HG03460 (cell line): ENCODE measurements around the gene CLEC9A.
"Not testable (repeated sequence)": the region's sequence is repeated elsewhere in the genome, so short reads cannot be mapped to it uniquely, and the experiment has no call there.

Experiments used
- ATAC-seq: cut with Tn5 transposase; IDR thresholded peaks from one replicate; pipeline ENCODE4 v1.9.1; 2021; ENCODE audit not compliant: unreplicated experiment

The CLEC9A gene

DNA sequence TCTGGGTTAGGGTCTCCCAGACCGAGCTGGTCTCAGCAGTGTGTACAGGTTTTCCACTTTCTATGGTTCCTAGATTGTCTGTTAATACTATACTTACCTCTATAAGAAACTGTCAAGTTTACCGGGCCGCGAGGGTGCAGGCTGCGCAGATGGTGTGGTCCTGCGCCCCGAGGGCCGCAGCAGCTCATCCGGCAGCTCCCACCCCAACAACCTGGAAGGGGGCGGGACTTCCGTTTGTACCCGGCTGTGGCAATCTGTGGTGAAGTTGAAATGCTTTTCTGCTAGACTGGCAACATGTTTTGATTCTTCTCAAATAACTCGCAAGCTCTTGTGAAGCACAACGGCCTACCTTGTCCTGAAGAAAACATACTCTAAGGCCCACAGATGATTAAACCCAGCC, at the start of gene CLEC9A:
Gene CLEC9A, plus strand, starts transcription at position 237 of the 400 bp plus-strand sequence. CDS start 22,006 bp downstream, outside the sequence.
- no peak for ATAC-seq

DNA sequence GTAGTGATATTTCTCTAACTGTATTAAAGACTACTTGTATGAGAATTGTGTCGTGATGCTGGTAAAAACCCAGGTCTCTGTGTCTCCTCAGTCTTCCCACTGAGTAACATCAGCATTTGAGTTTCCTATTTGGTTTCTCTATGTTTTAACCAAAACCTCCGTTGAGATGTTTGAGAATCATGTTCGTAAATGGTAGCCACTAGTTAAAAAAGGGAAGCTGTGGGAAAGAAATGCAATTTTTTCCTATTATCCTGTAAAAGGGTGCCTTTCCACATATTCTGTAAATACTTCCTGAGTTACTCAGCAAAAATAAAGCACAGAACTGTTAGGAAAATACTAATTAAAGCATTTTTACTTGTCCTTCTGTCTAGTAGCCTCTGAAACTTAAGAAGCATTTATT, 38.6 kb upstream of the CLEC9A start:
- ATAC-seq, result no peak

DNA sequence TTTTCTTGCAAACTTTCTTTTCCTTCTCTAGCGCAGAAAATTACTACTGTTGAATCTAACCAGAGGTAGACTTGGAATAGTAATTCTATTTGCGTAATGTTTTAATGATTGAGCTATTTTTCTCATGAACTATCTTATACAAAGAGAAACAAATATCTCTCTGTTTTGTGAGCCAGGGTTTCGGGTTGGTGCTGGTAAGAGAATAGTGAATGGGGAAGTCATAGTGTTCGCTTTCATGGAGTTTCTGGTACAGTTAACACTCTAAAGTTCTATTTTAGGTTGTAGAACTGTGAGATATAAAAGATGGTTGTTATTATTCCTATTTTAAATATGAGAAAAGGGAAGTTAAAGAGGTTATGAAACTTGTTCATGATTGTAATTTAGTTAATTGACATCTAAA, 38.2 kb upstream of the CLEC9A start:
- ATAC-seq, result no peak

DNA sequence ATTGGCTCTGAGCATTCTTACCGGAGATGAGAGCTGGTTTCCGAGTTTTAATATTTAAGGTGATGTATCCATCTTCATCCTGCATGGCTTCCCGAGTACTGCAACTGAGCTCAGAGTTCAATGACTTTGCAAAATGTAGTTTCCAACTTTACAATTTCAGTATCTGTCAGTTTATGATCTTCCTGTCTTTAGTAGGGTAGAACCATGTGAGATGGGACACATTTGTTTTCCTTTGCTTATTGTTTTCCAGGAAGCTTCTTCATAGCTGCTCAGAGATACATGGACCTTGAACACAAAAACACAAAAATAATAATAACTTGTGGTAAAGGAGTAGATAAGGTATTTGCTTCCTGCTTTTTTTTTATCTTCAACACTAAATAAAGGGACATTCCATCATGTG, 31.5 kb upstream of the CLEC9A start, which contains the start of gene CLEC1B:
Gene CLEC1B, minus strand, starts transcription at position 106 of the 400 bp plus-strand sequence. Its CDS starts 21 bp downstream, at position 85.
- ATAC-seq, result no peak

DNA sequence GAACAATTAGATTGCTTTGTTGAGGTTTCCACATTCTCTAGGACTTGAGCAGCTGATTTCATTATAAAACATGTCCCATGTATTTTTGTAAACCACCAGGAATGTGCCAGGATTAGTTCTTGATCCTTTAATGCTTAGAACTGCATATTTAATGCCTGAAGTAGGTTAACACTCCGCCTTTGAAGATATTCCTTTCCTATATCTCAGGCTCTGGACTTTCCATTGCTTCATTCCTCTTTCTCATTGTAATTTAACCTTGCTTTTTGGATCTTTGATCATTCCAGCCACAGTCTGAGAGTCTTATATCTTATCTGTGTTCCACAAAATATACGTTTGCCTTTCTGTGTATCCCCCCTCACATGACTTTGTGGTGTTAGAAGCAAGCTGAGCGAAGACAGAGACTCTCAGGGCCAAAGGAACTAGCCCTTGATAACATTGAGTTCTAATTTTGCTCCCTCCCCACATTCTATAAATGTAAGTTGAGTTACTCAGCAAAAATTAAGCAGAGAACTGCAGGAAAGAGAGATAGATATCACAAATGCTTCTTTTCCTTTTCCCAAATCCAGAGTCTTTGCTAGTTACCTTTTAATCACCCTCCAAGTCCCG, 29.2 kb upstream of the CLEC9A start:
- ATAC-seq, result no peak

DNA sequence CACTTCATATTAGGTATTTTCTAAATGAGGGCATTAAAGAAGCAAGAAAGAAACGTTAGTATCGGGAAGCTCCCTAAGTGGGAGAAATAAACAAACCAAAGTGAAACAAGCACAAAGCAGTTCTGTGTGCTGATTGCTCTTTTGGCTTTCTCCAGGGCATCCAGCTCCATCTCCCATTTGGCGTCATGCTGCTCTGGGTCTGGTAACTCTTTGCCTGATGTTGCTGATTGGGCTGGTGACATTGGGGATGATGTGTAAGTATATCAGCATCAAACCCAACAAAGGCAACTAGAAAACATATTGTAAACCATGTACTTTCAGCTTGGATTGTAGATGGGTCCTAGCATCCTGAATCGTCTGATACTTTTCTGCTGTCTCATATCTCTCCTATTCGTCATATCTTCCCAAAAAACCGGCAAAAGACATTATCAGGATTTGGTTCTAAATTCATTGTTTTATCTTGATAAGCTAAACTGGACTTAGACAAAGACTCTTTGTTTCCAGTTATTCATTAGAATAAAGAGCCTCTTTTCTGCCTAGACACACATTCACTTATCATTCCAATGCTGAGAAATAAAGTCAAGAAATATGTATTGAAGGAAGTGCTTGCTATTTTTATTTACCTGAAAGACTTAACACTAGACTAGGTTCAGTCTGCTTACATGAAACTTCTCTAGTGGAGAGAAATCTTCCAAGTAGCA, 17.7 kb upstream of the CLEC9A start:
- no peak for ATAC-seq

DNA sequence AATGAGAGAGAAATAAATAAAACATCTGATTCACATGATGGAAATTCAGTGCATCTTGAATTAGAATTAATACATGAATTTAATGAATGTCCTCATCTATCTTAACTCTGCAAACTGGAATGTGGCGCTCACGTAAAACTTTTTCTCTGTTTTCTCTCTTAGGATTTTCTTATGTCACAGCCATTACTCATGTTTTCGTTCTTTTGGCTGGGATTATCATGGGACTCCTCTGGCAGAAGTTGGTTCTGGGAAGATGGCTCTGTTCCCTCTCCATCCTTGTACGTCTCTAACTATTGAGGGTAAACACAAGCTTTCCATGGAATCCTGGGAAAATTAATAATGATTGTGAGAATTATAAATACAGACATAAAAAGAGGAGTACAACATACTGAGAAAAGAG, 15.0 kb upstream of the CLEC9A start:
- ATAC-seq, result no peak

DNA sequence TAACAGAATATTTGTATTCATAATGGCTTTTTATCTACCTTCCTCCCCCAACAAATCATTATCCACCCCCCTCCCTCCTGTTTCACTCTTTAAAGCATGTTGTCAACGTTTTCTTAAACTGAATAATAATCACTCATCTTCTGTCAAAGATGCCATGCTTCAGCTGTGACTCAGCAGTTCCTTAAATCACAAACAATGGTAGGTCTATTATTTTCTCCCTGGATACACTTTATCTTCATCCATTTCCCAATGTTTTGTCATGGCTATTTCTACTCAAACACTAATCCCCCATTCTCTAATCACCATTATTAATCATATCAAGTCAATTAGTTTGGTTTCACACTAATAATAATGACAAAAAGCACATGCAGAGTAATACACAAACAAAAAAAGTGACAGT, 13.6 kb upstream of the CLEC9A start:
- no peak for ATAC-seq

DNA sequence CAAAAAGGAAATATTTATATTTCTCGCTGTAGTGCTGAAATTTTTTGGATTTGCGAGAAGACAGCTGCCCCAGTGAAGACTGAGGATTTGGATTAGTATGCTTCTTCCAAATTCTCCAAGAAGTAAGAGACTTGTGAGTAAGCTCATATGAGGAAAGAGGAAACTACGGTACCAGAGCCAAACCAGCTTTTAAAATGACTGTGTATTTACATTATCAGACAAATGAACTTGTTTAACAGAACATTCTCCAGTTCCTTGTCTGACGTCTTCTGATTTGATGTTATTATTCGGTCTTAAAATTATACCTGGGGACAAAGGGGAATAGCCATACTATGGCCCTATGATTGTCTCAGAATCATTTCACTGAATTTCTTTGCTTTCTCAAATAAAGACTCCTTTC, 12.1 kb upstream of the CLEC9A start:
- no peak for ATAC-seq

DNA sequence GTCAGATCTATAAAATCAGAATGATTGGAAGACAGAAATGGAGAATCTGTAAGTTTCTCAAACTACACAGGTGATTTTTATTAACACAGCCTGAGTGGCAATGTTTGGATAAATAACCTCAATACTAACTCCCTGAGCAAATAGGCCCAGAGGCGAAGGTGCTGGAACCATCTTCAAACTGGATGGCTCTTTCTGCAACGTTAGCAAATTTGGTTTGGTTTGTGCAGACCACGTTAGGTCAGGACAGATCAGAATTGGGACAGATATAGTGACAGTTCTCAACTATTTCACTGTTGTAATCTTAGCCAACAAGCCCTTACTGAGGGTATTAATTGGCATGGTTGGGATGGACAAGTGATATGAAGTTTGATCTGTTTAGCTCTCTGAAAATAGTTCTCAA, 9.1 kb upstream of the CLEC9A start:
- ATAC-seq, result no peak

DNA sequence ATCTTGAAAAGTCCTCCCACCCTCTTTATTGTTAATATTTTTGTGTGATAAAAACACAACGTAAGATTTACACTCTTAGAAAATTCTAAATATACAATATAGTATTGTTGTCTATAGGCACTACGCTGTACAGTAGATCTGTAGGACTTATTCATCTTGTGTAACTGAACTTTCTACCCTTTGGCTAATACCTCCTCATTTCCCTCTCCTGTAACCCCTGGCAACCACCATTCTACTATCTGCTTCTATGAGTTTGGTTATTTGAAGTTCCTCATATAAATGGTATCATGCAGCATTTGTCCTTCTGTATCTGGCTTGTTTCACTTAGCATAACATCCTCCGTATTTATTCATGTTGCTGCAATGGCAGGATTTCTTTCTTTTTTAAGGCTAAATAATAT, 5.2 kb upstream of the CLEC9A start:
- ATAC-seq, result no peak

DNA sequence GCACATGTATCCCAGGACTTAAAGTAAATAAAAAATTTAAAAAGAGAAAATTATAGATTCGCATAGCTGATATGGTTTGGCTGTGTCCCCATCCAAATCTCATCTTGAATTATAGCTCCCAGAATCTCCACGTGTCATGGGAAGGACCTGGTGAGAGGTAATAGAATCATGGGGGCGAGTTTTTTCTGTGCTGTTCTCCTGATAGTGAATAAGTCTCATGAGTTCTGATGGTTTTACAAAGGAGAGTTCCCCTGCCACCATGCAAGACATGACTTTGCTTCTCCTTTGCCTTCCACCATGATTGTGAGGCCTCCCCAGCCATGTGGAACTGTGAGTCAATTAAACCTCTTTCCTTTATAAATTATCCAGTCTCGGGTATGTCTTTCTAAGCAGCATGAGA, 3.8 kb upstream of the CLEC9A start:
- not testable (repeated sequence) for ATAC-seq

DNA sequence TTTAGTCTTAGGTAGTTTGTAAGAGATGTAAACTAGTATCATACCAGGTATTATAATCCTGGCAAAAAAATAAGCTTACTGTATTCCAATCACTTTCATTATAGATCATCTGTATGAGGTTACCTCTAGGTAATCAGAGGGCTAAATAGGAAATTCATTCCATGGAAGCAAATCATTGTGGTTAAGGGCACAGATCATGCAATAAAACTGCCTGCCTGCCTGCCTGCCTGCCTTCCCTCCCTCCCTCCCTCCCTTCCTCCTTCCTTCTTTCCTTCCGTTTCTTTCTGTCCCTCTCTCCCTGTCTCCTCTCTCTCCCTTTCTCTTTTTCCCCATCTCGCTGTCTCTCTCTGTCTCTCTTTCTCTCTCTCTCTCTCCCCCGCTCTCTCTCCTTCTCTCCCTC, 3.2 kb upstream of the CLEC9A start:
- ATAC-seq, result no peak

DNA sequence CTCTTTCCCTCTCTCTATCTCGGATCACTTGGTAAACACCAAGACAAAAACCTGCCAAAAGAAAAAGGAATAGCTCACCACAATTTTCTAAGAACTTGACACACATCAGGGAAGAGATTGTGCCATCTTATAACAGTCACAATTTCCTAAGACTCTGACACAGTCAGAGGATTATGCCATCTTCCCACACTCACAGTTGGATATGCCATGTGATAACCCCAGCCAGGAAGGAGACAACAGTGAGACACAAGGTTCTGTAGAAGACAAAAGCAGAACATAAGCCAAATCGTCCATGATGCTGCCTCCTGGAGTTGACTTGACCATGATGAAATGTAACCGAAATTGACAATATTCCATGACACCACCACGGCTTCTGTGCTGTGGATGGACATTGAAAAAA, 2.8 kb upstream of the CLEC9A start:
- no peak for ATAC-seq

DNA sequence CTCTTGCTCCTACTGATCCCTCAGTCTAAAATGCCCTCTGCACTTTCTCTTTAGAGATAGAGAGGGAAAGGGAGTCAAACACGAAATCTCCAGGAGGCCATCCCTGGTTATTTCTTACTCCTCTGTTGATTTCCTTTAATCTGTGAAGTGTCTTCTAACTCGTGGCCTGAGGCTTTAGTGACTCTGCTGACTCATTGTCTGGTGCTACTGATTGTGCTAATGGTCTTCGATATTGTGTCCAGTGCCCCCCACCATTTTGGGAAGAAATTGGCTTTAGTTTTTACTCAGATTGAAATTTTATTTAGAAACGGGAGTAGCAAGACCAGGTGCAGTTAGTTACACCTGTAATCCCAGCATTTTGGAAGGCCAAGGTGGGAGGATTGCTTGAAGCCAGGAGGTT, 839 bp downstream of the CLEC9A start:
- ATAC-seq, result no peak

DNA sequence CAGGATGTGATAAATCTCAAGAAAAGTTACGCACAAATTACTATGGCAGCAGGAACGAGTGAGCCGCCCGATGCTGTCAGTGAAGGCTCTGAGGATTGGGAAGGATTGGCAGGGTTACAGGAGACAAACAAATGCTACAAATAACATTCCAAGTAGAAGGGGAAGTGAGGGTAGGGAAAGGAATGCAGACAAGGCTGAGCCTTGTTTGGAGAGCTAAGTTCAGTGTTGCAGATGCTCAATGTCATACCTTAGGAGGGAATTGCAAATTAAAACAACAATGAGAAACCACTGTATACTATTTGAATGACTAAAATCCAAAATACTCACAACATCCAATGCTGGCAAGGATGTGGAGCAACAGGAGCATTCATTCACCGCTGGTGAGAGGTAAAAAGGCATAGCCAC, 1.3 kb downstream of the CLEC9A start:
- ATAC-seq, result no peak

DNA sequence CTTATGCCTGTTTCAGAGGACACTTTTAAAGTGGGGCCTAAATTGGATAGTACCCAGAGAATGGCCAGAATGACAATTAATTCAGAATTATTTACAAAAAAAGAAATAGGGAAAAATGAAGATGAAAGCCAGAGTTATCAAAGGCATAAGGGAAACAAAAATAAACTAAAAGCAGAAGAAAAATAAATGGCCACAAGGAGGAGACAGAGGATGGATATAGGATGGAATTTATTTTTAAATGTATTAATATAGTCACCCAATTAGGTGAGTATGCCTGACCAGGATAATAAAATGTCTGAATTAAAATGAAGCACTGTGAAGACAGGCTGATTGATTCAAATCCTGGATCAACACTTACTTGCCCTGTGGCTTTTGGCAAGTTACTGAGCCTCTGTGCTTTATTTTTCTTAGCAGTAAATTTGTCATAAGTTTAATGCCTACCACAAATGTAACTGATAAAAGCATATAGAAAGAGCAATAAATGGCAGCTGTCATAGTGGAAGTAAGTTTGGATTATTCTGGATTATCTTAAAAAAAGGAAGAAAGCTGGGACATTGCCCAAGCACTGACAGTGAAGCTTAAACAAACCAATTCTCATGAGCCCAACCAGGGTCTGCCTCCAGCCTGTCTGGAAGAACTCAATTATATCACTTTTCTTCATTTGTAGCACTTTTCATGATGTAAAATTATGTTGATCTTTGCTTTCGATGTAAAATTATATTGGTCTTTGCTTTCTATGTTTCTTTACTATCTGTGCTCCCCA, 3.5 kb downstream of the CLEC9A start:
- ATAC-seq, result no peak

DNA sequence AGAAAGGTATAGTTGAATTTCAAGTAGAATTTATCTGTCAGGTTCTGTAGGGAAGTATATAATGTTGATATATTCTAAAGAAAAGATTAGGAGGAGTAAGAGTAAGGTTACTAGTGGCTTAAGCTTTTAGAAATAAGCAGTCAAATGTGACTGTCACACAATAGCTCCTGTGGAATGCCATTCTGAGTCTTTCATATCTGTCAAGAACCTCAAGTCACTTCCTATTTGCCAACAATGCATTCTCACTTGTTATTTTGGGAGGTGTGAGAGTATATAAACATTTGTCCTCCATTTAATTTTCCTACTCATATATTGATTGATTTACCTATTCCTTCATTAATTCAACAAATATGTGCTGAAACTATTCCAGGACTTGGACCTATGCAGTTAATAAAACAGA, 11.7 kb downstream of the CLEC9A start:
- ATAC-seq, result no peak

DNA sequence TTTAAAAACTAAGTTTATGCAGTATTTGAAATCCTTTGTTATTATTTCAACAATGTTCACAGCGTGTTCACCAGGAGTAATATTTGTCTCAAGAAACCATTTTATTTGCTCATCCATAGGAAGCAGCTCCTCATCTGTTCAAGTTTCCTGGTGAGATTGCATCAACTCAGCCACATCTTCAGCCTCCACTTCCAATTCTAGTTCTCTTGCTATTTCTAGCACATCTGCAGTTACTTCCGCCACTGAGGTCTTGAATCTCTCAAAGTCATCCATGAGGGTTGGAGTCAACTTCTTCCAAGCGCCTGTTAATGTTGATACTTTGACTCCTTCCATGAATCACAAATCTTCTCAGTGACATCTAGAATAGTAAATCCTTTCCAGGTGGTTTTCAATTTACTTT, 18.0 kb downstream of the CLEC9A start:
- no peak for ATAC-seq

DNA sequence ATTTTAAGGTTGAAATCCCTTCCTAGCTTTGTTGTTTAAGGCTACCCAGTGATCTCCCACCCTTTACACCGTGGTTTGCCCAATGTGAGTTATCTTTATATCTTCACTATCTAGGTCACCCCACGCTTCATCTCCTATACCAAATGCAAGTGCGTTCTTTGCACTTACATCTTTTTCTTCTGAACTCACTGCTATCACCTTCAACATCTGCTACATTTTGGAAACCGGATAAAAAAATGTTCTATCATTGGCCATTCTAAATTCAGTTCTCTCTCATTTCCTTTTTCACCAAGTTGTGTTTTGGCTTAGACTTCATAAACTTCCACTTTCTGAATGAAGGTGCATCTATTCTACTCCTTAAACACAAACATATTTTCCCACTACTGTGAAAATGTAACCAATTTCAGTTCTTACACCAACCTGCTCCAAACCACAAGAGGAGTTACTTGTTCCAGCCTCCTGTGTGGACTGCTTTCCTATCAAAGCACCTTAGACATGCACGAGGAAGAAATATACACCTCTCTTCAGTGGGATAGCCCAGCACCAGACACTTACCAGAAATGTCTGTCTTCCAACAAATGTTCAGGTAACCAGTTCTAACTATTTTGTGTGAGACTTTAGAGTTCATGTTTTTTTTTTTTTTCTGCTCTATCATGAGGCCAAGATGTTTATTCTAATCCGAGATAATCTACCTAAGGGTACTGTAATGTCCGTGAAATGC, 21.9 kb downstream of the CLEC9A start:
- ATAC-seq, result no peak

DNA sequence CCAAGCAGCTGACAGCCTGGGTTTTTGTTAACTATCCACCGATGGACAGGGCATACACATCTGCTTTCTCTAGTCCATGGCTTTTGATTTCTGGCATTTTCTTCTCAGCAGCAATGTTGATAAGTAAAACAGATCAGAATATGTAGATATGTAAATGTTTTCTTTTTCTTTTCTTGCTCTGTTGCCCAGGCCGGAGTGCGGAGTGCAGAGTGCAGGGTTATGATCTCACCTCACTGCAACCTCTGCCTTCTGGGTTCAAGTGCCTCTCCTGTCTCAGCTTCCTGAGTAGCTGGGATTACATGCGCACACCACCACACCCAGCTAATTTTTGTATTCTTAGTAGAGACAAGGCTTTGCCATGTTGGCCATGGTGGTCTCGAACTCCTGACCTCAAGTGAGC, 27.9 kb downstream of the CLEC9A start:
- ATAC-seq, result no peak
